Hematopoietic multipotent progenitor cell treated with erythropoietin and hydrocortisone succinate and interleukin-3 and kit ligand, for 4 days (in vitro differentiated cells): Measurements from ENCODE around the gene SNHG17.
A peak's percentile ranks its signal among the peaks of the same experiment; 100 is the strongest.
"Not testable (repeated sequence)": the region's sequence is repeated elsewhere in the genome, so short reads cannot be mapped to it uniquely, and the experiment has no call there.

Experiments used
- DNase-seq: peaks from one replicate; pipeline ENCODE4 v3.0.0-alpha.2; 2015

SNHG17 gene

GRCh38 chr20:38434770-38435554, at the start of gene SNHG17:
SNHG17 (minus strand) TSS chr20:38435328.
- DNase-seq = peak; percentile 97

GRCh38 chr20:38479596-38479995, 44.5 kb upstream of the SNHG17 start:
- DNase-seq = no peak

- DNase-seq = no peak
These were observed 42.6 kb upstream of the SNHG17 start for GRCh38 chr20:38477747-38478146.

GRCh38 chr20:38473367-38473795, 38.3 kb upstream of the SNHG17 start:
- peak; percentile 66 for DNase-seq

- DNase-seq = peak; percentile 99
These were observed 37.6 kb upstream of the SNHG17 start, which contains the start of gene RALGAPB for GRCh38 chr20:38472513-38473366. RALGAPB (plus strand) TSS chr20:38472843; CDS start chr20:38488433, 15,590 bp downstream.

GRCh38 chr20:38471987-38472512, 36.9 kb upstream of the SNHG17 start:
- no peak for DNase-seq

- no peak for DNase-seq
These were observed 36.1 kb upstream of the SNHG17 start for GRCh38 chr20:38471245-38471644.

GRCh38 chr20:38466983-38467382, 31.9 kb upstream of the SNHG17 start:
- DNase-seq = no peak

GRCh38 chr20:38466171-38466570, 31.0 kb upstream of the SNHG17 start:
- no peak for DNase-seq

- not testable (repeated sequence) for DNase-seq
These were observed 26.4 kb upstream of the SNHG17 start for GRCh38 chr20:38461569-38461968.

- not testable (repeated sequence) for DNase-seq
These were observed 26.0 kb upstream of the SNHG17 start for GRCh38 chr20:38461167-38461566.

GRCh38 chr20:38460631-38461030, 25.5 kb upstream of the SNHG17 start:
- DNase-seq = not testable (repeated sequence)

GRCh38 chr20:38460040-38460623, 25.0 kb upstream of the SNHG17 start:
- DNase-seq = peak; percentile 30

GRCh38 chr20:38458314-38458713, 23.2 kb upstream of the SNHG17 start:
- DNase-seq = no peak

GRCh38 chr20:38454556-38455473, 19.7 kb upstream of the SNHG17 start:
- no peak for DNase-seq

GRCh38 chr20:38453941-38454340, 18.8 kb upstream of the SNHG17 start:
- no peak for DNase-seq

GRCh38 chr20:38452880-38453624, 17.9 kb upstream of the SNHG17 start:
- peak; percentile 84 for DNase-seq

GRCh38 chr20:38450412-38450975, 15.4 kb upstream of the SNHG17 start:
- DNase-seq = no peak

- DNase-seq = no peak
These were observed 13.9 kb upstream of the SNHG17 start for GRCh38 chr20:38449046-38449445.

GRCh38 chr20:38447931-38448675, 13.0 kb upstream of the SNHG17 start:
- peak; percentile 73 for DNase-seq
